ENCODE results near the gene CAPN2.

CAPN2 gene

DNA sequence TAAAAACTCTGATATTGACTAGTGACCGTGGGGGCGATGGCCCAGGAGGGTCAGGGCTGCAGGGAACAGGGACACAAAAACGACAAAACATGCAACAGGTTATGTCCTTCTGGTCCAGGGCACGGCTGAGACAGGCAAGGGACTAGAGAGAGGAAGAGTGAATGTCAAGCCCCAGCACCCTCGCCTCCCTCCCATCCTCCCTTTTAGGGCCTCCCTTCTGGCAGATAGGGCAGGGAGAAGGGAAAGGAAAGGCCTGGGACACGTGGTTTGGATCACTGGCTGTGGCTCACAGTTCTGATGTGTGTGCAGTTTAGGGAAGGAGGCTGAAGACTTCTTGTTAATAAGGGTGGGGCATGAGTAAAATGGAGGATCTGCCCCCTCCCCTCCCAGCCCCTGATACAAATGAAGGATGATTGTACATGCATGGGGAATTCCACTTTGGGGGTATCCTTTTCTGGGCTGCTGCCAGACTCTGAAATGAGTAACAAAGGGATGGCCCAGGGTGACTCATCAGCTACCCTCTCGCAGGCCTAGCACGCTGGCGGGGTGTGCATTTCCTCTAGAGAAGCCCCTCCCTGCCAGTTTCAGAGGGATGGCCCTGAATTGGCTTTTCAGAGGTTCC lies 14.2 kb downstream of the CAPN2 start (continued):
- TF ChIP-seq ZNF548 (tag by site-specific recombination; IDR thresholded peaks at IDR 0.05) (no peak), ZNF555 (tag by site-specific recombination; conservative IDR thresholded peaks at IDR 0.05) (no peak), ZNF560 (tag by site-specific recombination; IDR thresholded peaks at IDR 0.05; ENCODE audit: borderline replicate concordance) (no peak), ZFP69B (tag by site-specific recombination; IDR thresholded peaks at IDR 0.05) (peak; percentile 76; the same call in 1 of the 2 replicates), ZSCAN23 (tag by site-specific recombination; IDR thresholded peaks at IDR 0.05) (peak; percentile 34; the same call in 1 of the 2 replicates), SCRT1 (tag by site-specific recombination; IDR thresholded peaks at IDR 0.05; ENCODE audit: borderline replicate concordance) (peak; percentile 99), HOXC10 (CRISPR knock-in tag; IDR thresholded peaks at IDR 0.05) (no peak), ZNF521 (tag by site-specific recombination; IDR thresholded peaks at IDR 0.05) (no peak), ZNF473 (tag by site-specific recombination; IDR thresholded peaks at IDR 0.05) (no peak), ZEB2 (tag by site-specific recombination; IDR thresholded peaks at IDR 0.05) (peak; percentile 87)
- TF ChIP-seq, protein P1, sequence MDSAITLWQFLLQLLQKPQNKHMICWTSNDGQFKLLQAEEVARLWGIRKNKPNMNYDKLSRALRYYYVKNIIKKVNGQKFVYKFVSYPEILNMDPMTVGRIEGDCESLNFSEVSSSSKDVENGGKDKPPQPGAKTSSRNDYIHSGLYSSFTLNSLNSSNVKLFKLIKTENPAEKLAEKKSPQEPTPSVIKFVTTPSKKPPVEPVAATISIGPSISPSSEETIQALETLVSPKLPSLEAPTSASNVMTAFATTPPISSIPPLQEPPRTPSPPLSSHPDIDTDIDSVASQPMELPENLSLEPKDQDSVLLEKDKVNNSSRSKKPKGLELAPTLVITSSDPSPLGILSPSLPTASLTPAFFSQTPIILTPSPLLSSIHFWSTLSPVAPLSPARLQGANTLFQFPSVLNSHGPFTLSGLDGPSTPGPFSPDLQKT (IDR thresholded peaks at IDR 0.05; ENCODE audit: borderline replicate concordance, low read depth, low read length): no peak
- TF ChIP-seq, protein P2, sequence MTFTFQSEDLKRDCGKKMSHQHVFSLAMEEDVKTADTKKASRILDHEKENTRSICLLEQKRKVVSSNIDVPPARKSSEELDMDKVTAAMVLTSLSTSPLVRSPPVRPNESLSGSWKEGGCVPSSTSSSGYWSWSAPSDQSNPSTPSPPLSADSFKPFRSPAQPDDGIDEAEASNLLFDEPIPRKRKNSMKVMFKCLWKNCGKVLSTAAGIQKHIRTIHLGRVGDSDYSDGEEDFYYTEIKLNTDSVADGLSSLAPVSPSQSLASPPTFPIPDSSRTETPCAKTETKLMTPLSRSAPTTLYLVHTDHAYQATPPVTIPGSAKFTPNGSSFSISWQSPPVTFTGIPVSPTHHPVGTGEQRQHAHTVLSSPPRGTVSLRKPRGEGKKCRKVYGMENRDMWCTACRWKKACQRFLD (tag by site-specific recombination; IDR thresholded peaks at IDR 0.05): no peak
- TF ChIP-seq, protein P3, sequence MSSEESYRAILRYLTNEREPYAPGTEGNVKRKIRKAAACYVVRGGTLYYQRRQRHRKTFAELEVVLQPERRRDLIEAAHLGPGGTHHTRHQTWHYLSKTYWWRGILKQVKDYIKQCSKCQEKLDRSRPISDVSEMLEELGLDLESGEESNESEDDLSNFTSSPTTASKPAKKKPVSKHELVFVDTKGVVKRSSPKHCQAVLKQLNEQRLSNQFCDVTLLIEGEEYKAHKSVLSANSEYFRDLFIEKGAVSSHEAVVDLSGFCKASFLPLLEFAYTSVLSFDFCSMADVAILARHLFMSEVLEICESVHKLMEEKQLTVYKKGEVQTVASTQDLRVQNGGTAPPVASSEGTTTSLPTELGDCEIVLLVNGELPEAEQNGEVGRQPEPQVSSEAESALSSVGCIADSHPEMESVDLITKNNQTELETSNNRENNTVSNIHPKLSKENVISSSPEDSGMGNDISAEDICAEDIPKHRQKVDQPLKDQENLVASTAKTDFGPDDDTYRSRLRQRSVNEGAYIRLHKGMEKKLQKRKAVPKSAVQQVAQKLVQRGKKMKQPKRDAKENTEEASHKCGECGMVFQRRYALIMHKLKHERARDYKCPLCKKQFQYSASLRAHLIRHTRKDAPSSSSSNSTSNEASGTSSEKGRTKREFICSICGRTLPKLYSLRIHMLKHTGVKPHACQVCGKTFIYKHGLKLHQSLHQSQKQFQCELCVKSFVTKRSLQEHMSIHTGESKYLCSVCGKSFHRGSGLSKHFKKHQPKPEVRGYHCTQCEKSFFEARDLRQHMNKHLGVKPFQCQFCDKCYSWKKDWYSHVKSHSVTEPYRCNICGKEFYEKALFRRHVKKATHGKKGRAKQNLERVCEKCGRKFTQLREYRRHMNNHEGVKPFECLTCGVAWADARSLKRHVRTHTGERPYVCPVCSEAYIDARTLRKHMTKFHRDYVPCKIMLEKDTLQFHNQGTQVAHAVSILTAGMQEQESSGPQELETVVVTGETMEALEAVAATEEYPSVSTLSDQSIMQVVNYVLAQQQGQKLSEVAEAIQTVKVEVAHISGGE (tag by site-specific recombination; conservative IDR thresholded peaks at IDR 0.05; ENCODE audit: low read depth): no peak
- TF ChIP-seq, protein P4, sequence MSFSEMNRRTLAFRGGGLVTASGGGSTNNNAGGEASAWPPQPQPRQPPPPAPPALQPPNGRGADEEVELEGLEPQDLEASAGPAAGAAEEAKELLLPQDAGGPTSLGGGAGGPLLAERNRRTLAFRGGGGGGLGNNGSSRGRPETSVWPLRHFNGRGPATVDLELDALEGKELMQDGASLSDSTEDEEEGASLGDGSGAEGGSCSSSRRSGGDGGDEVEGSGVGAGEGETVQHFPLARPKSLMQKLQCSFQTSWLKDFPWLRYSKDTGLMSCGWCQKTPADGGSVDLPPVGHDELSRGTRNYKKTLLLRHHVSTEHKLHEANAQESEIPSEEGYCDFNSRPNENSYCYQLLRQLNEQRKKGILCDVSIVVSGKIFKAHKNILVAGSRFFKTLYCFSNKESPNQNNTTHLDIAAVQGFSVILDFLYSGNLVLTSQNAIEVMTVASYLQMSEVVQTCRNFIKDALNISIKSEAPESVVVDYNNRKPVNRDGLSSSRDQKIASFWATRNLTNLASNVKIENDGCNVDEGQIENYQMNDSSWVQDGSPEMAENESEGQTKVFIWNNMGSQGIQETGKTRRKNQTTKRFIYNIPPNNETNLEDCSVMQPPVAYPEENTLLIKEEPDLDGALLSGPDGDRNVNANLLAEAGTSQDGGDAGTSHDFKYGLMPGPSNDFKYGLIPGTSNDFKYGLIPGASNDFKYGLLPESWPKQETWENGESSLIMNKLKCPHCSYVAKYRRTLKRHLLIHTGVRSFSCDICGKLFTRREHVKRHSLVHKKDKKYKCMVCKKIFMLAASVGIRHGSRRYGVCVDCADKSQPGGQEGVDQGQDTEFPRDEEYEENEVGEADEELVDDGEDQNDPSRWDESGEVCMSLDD (tag by site-specific recombination; IDR thresholded peaks at IDR 0.05): peak; percentile 52; the same call in 1 of the 2 replicates
- TF ChIP-seq, protein P5, sequence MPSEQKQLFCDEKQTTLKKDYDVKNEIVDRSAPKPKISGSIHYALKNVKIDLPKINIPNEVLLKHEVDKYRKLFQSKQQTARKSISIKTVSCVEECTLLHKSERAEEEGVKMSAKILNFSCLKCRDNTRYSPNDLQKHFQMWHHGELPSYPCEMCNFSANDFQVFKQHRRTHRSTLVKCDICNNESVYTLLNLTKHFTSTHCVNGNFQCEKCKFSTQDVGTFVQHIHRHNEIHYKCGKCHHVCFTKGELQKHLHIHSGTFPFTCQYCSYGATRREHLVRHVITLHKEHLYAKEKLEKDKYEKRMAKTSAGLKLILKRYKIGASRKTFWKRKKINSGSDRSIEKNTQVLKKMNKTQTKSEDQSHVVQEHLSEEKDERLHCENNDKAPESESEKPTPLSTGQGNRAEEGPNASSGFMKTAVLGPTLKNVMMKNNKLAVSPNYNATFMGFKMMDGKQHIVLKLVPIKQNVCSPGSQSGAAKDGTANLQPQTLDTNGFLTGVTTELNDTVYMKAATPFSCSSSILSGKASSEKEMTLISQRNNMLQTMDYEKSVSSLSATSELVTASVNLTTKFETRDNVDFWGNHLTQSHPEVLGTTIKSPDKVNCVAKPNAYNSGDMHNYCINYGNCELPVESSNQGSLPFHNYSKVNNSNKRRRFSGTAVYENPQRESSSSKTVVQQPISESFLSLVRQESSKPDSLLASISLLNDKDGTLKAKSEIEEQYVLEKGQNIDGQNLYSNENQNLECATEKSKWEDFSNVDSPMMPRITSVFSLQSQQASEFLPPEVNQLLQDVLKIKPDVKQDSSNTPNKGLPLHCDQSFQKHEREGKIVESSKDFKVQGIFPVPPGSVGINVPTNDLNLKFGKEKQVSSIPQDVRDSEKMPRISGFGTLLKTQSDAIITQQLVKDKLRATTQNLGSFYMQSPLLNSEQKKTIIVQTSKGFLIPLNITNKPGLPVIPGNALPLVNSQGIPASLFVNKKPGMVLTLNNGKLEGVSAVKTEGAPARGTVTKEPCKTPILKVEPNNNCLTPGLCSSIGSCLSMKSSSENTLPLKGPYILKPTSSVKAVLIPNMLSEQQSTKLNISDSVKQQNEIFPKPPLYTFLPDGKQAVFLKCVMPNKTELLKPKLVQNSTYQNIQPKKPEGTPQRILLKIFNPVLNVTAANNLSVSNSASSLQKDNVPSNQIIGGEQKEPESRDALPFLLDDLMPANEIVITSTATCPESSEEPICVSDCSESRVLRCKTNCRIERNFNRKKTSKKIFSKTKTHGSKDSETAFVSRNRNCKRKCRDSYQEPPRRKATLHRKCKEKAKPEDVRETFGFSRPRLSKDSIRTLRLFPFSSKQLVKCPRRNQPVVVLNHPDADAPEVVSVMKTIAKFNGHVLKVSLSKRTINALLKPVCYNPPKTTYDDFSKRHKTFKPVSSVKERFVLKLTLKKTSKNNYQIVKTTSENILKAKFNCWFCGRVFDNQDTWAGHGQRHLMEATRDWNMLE (tag by site-specific recombination; conservative IDR thresholded peaks at IDR 0.05; ENCODE audit: low read depth): no peak
- TF ChIP-seq, protein P6, sequence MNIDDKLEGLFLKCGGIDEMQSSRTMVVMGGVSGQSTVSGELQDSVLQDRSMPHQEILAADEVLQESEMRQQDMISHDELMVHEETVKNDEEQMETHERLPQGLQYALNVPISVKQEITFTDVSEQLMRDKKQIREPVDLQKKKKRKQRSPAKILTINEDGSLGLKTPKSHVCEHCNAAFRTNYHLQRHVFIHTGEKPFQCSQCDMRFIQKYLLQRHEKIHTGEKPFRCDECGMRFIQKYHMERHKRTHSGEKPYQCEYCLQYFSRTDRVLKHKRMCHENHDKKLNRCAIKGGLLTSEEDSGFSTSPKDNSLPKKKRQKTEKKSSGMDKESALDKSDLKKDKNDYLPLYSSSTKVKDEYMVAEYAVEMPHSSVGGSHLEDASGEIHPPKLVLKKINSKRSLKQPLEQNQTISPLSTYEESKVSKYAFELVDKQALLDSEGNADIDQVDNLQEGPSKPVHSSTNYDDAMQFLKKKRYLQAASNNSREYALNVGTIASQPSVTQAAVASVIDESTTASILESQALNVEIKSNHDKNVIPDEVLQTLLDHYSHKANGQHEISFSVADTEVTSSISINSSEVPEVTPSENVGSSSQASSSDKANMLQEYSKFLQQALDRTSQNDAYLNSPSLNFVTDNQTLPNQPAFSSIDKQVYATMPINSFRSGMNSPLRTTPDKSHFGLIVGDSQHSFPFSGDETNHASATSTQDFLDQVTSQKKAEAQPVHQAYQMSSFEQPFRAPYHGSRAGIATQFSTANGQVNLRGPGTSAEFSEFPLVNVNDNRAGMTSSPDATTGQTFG (tag by site-specific recombination; IDR thresholded peaks at IDR 0.05; ENCODE audit: borderline replicate concordance): no peak
- TF ChIP-seq, protein P7, sequence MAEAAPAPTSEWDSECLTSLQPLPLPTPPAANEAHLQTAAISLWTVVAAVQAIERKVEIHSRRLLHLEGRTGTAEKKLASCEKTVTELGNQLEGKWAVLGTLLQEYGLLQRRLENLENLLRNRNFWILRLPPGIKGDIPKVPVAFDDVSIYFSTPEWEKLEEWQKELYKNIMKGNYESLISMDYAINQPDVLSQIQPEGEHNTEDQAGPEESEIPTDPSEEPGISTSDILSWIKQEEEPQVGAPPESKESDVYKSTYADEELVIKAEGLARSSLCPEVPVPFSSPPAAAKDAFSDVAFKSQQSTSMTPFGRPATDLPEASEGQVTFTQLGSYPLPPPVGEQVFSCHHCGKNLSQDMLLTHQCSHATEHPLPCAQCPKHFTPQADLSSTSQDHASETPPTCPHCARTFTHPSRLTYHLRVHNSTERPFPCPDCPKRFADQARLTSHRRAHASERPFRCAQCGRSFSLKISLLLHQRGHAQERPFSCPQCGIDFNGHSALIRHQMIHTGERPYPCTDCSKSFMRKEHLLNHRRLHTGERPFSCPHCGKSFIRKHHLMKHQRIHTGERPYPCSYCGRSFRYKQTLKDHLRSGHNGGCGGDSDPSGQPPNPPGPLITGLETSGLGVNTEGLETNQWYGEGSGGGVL (tag by site-specific recombination; IDR thresholded peaks at IDR 0.05): peak; percentile 79

Data from HEK293 (cell line).